ENCODE data around the gene NEDD4L.

NEDD4L gene

GRCh38 chr18:58286632-58287352 lies 242.8 kb downstream of the NEDD4L start:
- in situ Hi-C loops (cut with MboI; ENCODE audit: low pct_unique_long_range_greater_than_20kb, low sequenced_read_pairs, unreplicated experiment), result no loop called here
- no peak for TF ChIP-seq CTCF (IDR thresholded peaks at IDR 0.05; ENCODE audit: extremely low read depth, insufficient read depth, missing control alignments)
- no peak for DNase-seq (ENCODE audit: low spot score)

- in situ Hi-C loops (cut with MboI; ENCODE audit: low pct_unique_long_range_greater_than_20kb, low sequenced_read_pairs, unreplicated experiment), result no loop called here
- no peak for DNase-seq (ENCODE audit: low spot score)
Measured at GRCh38 chr18:58287353-58288274, 243.6 kb downstream of the NEDD4L start.

GRCh38 chr18:58288921-58289797 lies 245.1 kb downstream of the NEDD4L start:
- no peak for TF ChIP-seq CTCF (IDR thresholded peaks at IDR 0.05; ENCODE audit: extremely low read depth, insufficient read depth, missing control alignments)
- in situ Hi-C loops (cut with MboI; ENCODE audit: low pct_unique_long_range_greater_than_20kb, low sequenced_read_pairs, unreplicated experiment), result no loop called here
- peak; percentile 52 for DNase-seq (ENCODE audit: low spot score)

More at GRCh38 chr18:58287353-58288274, 243.6 kb downstream of the NEDD4L start:
- no peak for TF ChIP-seq CTCF (IDR thresholded peaks at IDR 0.05; ENCODE audit: extremely low read depth, insufficient read depth, missing control alignments)

GRCh38 chr18:58290116-58290695 lies 246.2 kb downstream of the NEDD4L start:
- DNase-seq (ENCODE audit: low spot score), result no peak
- in situ Hi-C loops (cut with MboI; ENCODE audit: low pct_unique_long_range_greater_than_20kb, low sequenced_read_pairs, unreplicated experiment), result no loop called here
- no peak for TF ChIP-seq CTCF (IDR thresholded peaks at IDR 0.05; ENCODE audit: extremely low read depth, insufficient read depth, missing control alignments)

- no peak for TF ChIP-seq CTCF (IDR thresholded peaks at IDR 0.05; ENCODE audit: extremely low read depth, insufficient read depth, missing control alignments)
- in situ Hi-C loops (cut with MboI; ENCODE audit: low pct_unique_long_range_greater_than_20kb, low sequenced_read_pairs, unreplicated experiment), result no loop called here
Measured at GRCh38 chr18:58291131-58291530, 247.1 kb downstream of the NEDD4L start.

GRCh38 chr18:58292638-58293037 lies 248.6 kb downstream of the NEDD4L start:
- TF ChIP-seq CTCF (IDR thresholded peaks at IDR 0.05; ENCODE audit: extremely low read depth, insufficient read depth, missing control alignments), result no peak
- DNase-seq (ENCODE audit: low spot score), result no peak
- in situ Hi-C loops (cut with MboI; ENCODE audit: low pct_unique_long_range_greater_than_20kb, low sequenced_read_pairs, unreplicated experiment), result no loop called here

More at GRCh38 chr18:58291131-58291530, 247.1 kb downstream of the NEDD4L start:
- DNase-seq (ENCODE audit: low spot score), result no peak

Data from GM13977 (cell line).